Renal cortical epithelial cell (primary cell): ENCODE data around the gene ST6GALNAC6. TPM values are rescaled to one million over a fixed set of nuclear protein-coding genes. Genes with fewer than 3 reads are reported as not detected.

Source experiments
- total RNA-seq: library from RNA; depleted of rRNA; stranded (reverse); fragments of >200 nt; gene quantifications from 2 replicates; pipeline ENCODE4 v1.2.3, GENCODE V29; 2014

The ST6GALNAC6 gene
- total RNA-seq, 1 donor from 2014 or later: 30.5 TPM

Other genes with a start within 250 kb of the ST6GALNAC6 start
- 0.10 TPM in 1 of 2 replicates, not detected in the other for gene CFAP157, start 192.6 kb downstream of the ST6GALNAC6 start, total RNA-seq
- gene PTRH1, start 183.9 kb downstream of the ST6GALNAC6 start, total RNA-seq: 21.8 and 45.1 TPM in 2 replicates
- gene TTC16, start 183.5 kb downstream of the ST6GALNAC6 start, total RNA-seq: 0.10 TPM in 1 of 2 replicates, not detected in the other
- 3.3 and 6.4 TPM in 2 replicates for gene TOR2A, start 164.3 kb downstream of the ST6GALNAC6 start, total RNA-seq
- 0.05 and 0.17 TPM in 2 replicates for gene SH2D3C, start 120.9 kb downstream of the ST6GALNAC6 start, total RNA-seq
- gene CDK9, start 113.6 kb downstream of the ST6GALNAC6 start, total RNA-seq: 43.6 and 69.1 TPM in 2 replicates
- gene FPGS, start 96.7 kb downstream of the ST6GALNAC6 start, total RNA-seq: 75.2 and 136 TPM in 2 replicates
- 0.87 and 6.8 TPM in 2 replicates for gene ENG, start 44.9 kb downstream of the ST6GALNAC6 start, total RNA-seq
- gene AK1, start 21.9 kb downstream of the ST6GALNAC6 start, total RNA-seq: 37.3 and 43.8 TPM in 2 replicates
- gene ST6GALNAC4, start 17.4 kb upstream of the ST6GALNAC6 start, total RNA-seq: 31.8 and 33.0 TPM in 2 replicates
- gene PIP5KL1, start 31.2 kb upstream of the ST6GALNAC6 start, total RNA-seq: 0.65 and 2.1 TPM in 2 replicates
- 6.4 and 7.1 TPM in 2 replicates for gene DPM2, start 38.3 kb upstream of the ST6GALNAC6 start, total RNA-seq
- gene EEIG1, start 81.4 kb upstream of the ST6GALNAC6 start, total RNA-seq: 5.0 and 39.1 TPM in 2 replicates
- gene NAIF1, start 167.7 kb upstream of the ST6GALNAC6 start, total RNA-seq: 7.6 and 13.5 TPM in 2 replicates
- 9.8 and 12.3 TPM in 2 replicates for gene SLC25A25, start 168.6 kb upstream of the ST6GALNAC6 start, total RNA-seq
- gene PTGES2, start 228.1 kb upstream of the ST6GALNAC6 start, total RNA-seq: 80.0 and 96.9 TPM in 2 replicates
- 23.6 and 38.2 TPM in 2 replicates for gene LCN2, start 249.8 kb upstream of the ST6GALNAC6 start, total RNA-seq